Jurkat, Clone E6-1 (cell line): ENCODE measurements around the gene MED26.

Source experiments
- DNase-seq: peaks from one replicate; pipeline ENCODE4 v3.0.0-alpha.2; 2011; ENCODE audit warnings: low read depth, low spot score
- H3K4me3 ChIP-seq: 2 replicates; pipeline ENCODE4 v1.5.1; 2011; ENCODE audit warnings: mild to moderate bottlenecking, low read length, control low read depth, moderate library complexity

The MED26 gene

DNA sequence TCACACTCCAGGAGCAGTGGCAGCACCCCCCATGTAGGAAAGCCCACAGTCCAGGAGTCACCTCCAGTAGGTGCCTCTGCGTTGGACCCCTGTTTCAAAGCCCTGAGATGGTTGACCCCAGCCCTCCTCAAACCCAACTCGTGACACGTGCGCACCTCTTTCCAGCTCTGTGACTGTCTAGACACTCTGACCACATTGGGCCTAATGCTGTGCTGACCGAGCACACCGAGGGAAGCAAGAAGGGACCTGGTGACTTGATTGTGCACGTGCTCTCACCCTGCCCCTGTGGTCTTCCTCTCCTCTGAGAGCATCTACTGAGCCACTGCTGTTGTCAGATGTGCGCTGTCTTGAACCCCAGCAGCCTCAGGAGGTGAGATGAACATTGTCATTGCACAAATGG is 32.9 kb downstream of the MED26 start:
- DNase-seq, result no peak
- peak overlapping the region; percentile 10; the same call in 1 of the 2 replicates for H3K4me3 ChIP-seq

DNA sequence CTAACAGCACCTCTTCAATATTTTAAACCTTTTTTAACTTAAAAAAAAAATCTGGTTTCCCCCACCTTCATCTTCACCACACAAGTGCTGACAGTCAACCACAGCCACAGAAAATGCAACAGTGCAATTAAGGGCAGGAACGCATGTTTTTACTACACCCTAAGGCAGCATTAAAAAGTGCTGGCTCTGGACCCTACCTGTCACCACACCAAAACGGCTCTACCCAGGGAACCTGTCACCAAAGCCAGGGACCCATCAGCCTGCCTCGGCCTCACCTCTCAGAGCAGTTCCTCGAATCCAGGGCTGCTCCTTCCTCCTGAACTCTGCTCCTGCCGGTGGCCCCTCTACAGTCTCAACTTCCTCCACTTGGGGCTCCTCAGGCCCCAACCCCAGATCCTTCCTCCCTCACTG is 33.3 kb downstream of the MED26 start:
- H3K4me3 ChIP-seq, result peak overlapping the region; percentile 10; the same call in 1 of the 2 replicates
- peak; percentile 65 for DNase-seq

DNA sequence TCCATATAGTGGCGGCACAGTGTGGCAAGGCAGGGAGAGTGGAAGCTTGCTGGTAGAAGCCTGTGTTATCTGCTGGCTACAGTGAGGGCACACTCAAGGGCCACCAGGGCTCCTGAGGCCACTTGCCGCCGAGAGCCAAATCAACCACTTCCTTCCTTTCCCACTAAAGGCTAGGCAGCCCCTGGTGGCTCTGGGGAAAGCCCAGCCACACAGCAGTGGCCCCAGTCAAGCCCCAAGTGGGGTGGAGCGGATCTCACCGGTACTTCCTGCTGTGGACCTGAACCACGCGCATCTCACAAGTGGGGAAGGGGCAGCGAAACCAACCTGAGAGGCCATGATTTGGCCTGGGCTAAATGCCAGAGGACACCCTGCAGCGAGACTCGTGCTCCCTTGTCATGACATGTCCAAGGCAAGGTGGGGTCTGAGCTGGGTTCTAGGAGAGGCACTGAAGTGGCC is 33.8 kb downstream of the MED26 start:
- no peak overlapping the region; the same call in 1 of the 2 replicates for H3K4me3 ChIP-seq
- no peak for DNase-seq

DNA sequence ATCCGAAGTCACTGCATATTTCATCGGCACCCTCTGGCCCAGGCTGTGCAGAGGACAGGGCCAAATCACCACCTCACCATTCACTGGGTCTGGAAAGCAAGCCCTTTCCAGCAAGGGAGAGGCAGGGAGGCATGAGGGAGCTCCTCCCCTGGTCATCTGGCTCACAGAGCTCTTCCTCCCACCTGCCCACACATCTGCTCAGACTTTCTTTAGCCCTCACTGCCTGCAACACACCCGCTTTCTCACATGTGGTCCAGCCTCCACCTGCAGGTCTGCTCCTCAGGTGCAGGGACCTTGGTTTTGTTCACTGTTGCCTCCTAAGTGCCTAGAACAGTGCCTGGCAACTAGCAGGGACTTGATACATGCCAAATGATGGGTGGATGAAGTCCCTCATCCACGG is 34.8 kb downstream of the MED26 start:
- no peak overlapping the region for H3K4me3 ChIP-seq
- no peak for DNase-seq

DNA sequence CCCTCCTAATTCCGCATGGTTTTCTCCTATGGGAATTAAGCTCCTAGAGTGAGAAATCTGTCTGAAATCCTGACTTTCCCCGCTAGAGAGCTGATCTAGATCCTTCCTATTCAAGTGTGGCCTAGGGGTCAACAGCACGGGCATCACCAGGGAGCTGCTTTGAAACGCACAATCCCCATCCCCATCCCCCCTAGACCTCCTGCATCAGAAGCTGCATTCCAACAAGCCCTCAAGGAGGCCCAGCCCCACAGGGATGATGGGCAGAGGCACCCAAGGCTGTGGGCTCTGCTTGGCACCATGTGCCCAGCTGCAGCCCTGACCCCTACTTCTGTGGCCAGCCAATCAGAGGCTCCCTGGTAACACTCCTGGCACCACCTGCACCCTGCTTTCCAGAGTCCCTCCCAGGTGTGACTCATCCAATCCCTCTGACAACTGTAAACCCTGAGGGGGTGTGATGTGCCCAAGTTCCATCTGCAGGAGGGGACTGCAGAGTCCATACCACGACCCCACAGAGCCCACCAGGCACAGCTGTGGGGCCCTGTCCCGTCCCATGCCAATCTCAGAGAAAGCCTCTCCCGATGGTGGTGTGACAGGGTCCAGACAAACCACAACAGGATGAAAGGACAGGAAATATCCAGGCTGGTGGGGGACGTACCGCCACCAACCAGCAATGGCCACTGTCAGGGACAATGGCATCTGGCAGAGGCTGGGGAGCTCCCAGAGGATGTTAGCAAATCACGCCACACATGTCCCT is 36.0 kb downstream of the MED26 start:
- no peak overlapping the region for H3K4me3 ChIP-seq
- no peak for DNase-seq

DNA sequence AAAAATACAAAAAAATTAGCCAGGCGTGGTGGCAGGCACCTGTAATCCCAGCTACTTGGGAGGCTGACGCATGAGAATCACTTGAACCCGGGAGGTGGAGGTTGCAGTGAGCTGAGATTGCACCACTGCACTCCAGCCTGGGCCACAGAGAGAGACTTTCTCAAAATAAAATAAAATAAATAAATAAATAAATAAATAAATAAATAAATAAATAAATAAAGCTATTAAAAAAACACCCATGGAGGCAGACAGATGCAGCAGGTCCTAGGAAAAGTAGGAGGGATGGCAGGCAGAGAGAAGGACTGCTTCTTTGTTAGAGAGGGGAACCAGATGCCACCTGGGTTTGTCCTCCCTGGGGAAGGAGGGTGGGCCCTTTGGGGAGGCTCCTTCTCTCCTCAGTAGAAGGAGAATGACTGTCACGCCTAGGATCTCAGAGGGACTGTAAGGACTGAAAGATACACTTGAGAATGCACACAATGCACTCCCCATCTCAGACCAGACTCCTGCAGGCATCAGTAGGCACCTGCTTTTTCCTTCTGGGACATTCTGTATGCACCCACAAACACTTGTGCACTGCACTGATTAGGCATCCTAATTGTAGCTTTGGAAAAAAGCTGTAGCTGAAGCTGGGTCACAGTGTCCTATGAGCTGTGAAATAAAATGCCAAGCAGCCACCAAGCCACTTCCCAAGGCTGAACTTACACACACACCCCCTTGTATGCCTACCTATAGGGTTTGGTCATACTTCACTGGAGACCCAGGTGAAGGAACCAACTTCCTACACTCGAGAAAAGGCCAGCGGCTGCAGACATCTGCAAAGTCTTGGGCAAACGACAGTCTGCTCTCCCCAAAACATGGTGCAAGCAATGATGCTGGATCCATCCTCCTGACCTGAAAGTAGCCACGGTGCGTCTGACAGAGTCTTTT is 36.9 kb downstream of the MED26 start:
- DNase-seq, result no peak
- H3K4me3 ChIP-seq, result no peak overlapping the region

DNA sequence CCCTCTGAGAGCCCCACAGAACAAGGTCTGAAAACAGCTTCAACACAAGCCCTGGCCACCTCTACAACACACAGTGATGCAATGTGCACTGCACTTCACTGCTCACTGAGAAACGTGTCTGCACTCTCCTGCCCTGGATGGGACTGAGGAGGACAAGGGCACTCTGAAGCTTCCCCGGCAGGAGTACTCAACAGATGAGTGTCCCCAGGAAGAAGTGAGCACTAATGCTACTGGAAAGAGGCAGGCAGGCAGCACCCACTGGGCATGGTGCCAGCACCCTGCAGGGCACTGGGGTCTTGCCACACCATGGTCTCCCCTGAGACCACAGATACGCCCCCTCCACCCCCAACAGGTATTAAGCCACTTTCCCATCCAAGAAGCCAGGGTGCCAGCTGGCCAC is 38.1 kb downstream of the MED26 start:
- DNase-seq, result no peak

DNA sequence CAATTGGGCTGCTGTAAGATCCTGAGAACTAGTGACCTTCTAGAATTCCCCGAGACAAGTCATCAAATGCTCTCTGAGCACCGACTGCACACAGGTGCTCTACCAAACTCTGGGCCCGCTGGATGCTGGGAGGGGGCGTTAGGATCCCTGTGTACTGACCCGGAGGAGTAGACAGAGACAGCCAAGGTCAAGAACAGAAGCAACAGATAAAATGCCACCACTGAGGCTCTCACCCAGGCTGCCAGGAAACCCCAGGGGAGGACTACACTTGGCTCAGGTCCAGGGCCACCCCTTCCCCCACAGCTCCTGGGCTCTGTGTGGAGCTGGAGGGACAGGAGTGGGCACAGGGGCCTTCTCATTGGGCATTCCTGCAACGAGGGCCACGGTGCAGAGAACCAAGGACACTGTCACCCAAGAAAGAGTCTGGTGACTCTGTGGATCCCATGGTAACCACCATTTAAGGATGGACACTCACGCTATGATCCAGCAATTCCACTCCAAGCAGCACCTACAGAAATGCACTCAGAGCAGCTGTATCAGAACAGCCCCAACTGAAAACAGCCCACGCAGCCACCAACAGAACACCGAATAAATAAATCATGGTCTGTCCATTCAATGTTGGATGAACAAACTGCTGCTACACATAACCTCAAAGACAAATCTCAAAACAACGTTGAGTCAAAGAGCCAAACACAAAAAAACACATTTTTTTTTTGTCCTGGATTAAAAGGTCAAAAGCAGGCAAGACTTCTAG is 39.0 kb downstream of the MED26 start:
- no peak for DNase-seq
- H3K4me3 ChIP-seq, result no peak overlapping the region

More for the DNA sequence above, 38.1 kb downstream of the MED26 start:
- no peak overlapping the region for H3K4me3 ChIP-seq

DNA sequence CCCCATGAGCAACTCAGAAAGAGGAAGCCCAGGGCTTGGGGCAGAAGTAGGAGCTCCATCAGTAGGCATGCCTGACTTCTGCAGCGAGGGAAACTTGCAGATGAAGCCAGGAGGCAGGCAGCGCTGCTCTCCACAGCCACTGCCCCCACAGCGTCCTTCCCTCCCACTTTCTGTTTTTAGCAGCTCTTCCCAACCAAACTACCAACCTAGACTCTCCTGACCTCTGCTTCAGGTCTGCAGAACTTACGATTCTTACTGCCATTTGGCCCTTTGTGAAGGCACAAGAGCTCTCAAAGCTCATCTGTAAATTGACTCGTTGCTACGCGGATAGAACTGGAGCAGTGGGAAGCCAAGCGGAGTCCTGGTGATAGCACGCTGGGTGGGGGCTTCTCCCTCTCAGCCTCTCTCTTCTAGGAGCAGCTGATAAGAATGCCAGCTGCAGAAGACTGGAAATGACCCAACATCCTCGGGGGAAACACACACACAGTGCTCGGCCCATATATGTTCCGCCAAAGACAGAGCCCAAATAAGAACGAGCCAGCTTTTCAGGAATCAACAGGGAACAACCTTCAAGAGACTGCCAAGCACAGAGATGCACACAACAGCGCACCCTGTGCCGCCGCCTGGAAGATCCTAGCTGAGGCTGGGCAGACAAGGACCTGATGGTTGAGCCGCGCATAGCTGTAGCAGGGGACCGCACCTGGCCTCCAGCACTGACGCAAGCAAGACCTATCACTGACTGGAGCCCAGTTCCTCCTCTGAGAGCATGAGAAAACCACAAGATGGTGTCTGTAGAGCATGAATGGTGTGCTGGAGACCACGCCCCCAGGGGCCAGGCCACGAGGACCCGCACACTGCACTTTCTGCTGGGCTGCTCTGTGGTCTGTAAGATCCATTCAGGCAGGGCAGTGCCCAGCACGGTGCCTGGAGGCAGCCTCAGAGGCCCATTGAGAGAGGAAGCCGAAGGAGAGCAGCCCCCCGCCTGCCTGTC is 39.9 kb downstream of the MED26 start:
- DNase-seq, result peak; percentile 85
- H3K4me3 ChIP-seq, result peak overlapping the region; percentile 48

DNA sequence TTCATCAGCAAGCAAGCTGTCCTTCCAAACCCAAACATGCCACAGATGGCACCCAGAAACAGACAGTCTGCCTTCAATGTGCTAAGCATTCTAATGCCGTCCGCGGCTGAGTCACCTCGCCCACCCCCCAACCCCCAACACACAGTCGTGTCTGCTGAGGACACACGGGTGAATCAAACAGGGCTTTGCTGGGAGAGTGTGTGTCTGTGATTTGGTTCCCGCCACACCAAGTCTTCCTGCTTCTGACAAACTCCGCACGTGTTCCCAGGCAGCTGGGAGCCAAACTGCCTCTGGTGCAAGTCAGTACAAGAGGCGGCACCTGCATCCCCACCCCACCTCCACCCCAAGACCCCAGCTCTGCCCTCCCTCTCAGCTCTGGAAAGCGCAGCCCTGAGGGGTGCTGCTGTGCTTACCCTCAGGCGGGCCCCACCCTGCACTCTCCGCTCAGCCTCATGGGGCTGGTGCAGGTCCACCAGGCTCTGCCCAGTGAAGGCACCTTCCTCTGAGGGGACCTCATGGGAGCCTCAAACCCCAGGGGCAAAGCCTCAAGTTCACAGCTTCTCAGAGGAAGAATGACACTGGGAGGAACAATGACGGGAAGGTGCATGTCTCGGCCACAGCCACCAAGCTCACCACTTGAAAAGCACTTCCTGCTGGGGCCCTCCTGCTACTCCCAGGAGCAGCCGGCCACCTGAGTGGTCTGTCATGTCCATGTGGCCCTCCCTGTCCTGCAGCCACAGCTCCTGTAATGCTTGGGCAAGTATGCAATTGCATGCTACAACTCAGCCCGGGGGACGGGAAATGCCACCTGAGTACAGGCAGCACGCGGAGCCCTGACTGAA is 40.8 kb downstream of the MED26 start:
- peak; percentile 78 for DNase-seq
- H3K4me3 ChIP-seq, result peak overlapping the region; percentile 48

DNA sequence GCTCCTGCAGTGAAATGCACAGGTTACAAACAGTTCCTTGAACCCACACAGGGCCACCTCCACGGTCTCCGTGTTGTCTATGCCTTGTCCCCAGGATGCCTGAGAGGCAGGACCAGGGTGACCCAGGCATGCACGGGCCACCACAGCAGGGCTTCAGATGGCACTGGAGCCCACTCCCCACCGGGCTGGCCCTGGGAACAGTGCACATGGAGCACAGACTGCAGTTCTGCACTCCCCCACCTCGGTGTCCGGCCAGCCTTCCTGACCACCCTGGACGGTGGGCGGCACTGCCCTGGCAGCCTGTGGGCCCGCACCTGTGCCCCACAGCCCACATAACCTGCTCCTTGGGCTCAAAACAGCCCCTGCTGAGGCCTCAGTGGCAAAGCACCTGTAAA is 41.5 kb downstream of the MED26 start:
- peak overlapping the region; percentile 48 for H3K4me3 ChIP-seq
- no peak for DNase-seq

DNA sequence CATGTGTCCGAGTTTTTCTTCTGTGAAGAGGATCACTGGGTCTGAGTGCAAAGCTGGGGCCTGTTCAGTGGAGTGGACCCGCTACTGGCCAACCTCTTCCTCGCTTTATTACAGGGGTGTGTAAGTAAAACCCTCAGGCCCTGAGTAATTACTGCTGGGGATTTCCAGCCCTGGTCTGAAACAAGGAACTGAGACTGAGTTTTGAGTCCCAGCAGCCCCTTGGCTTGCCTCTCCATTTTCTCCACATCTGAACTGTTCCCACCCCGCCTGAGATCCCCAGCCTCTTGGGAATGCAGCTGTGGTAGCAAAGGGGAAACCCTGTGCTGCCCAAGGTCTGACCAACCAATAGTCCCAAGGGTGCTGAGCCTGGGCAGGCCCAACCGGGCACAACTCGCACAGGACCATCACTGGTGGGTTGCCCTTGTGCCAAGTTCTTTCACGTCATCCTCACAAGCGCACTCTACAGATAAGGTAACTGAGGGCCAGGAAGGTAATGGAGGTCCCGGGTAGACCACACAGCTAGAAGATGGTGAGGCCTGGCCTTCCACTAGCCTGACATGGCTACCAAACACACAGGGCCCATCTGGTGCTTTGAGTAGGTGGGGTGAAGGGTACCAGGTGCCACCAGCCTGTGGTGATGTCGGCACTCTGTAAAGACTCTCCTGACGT is 42.1 kb downstream of the MED26 start:
- no peak for DNase-seq
- peak overlapping the region; percentile 48 for H3K4me3 ChIP-seq

DNA sequence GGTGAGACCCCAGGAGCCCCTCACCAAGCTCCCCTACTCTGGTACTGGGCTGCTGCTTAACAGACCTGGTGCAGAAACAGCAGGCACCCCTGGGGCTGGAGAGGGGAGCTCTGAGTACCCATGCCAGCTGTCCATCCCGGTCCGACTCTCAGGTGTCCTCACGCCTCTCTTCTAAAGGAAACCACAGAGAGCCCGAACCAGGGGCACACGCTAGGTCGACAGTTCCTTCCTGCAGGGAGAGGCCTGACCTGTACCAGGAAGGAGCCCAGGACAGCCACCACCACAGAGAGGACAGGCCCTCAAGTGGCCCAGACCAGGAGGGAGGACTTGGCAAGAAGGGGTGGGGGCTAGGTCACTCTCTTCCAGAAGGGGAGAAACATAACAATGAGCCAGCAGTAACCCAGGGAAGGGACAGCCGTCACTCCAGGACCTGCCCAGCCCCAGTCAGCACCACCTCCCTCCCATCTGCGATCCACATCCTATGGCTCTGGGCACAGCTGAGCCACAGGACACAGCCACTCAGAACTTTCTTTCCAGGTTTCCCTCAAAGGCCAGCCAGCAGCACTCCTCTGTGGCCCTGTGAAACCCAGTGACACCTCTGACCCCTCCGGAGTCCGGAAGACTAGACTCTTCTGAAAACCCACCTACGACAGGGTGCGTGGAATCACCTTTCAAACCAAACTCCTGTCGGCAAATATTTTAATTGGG is 42.8 kb downstream of the MED26 start:
- DNase-seq, result no peak

DNA sequence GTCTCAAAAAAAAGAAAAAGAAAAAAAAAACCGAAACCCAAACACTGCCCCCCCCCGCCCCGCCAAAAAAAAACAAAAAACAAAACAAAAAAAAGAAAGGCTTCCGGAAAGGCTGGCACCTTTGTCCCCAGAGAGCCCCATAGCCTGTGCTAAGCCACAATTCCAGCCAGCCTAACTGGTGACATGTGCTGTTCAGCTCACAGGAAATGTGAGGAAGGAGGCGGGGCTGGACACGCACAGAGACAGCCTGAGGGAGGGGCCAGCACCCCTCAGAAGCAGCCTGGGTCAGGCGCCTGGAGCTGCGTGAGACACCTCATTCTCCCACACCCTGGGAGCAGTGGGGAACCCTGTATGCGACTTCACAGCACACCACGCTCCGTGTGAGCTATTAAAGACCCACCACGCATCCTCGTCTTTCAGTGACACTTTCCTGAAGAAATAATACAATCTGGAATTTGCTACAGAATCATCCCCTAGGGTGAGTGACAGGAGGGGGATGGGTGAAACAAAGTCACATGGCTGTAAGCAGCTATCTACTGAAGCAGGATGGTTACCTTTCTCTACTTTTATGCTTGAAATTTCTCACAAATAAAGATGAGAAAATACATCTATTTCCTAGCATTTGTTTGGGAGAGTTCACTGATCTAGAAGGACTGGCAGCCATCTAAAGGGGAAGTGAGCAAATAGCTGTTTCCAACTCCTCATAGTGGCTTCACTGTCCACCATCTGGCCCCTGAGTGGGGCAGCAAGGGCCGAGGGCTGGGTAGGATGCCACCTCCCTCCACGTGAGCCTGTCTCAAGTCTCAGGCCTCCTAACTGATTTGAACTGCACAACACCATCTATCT is 43.5 kb downstream of the MED26 start:
- peak; percentile 89 for DNase-seq

More for the DNA sequence above, 42.8 kb downstream of the MED26 start:
- peak overlapping the region; percentile 59 for H3K4me3 ChIP-seq

DNA sequence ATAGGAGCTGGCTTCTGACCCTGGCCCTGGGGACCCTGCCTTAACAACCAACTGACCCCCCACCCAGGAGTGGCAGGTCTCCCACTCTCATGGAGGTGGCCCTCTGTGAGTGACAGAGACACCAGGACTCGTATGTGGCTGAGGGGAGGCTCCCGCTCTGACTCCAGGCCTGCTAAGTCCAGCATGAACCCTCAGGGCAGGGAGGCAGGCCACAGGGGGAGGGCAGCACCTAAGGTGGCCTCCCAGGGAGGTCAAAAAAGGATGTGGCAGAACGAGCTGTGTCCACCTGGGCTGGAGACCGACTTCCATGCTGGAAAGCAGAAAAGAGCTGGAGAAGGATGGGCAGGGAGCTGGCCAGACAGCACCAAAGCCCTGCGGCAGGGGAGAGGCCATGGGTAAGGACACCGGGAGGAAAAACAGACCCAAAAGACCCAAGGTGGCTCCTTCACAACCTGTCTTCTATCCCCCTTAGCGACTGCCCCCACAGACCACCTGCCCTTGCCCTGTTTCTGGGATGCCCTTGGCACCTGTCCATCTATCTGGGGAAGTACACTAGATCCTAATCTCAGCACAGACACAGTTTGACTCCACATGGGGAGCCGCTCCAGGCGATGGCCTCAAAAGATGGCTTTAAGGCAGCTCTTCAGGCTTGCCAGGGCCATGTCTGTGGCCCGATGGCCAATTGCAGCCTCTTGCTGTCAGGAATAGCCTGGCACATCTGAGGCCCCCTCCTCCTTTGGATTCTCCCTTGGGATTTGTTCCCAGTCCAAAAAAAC is 45.3 kb downstream of the MED26 start:
- H3K4me3 ChIP-seq, result no peak overlapping the region
- no peak for DNase-seq

More for the DNA sequence above, 43.5 kb downstream of the MED26 start:
- H3K4me3 ChIP-seq, result peak overlapping the region; percentile 59
